Measurements from ENCODE around the gene DENND11.

DENND11 gene

DNA sequence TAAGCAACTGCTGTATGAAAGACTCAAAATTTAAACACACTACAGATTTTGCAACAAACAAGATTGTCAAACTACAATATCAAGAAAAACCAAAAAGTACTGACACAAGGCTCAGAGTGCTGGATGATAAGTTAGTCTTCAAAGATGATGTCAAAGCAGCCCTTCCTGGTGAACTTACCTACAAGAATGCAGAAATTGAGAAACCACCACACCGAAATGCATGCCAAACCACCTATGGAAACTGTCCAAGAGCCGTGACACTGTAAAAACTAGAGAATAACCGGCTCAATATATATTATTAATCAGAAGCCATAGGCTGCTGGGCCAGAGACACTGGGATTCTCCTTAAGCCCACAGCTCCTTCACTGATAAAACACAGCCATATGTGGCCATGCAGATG lies 25.3 kb downstream of the DENND11 start:
- no peak for DNase-seq

DNA sequence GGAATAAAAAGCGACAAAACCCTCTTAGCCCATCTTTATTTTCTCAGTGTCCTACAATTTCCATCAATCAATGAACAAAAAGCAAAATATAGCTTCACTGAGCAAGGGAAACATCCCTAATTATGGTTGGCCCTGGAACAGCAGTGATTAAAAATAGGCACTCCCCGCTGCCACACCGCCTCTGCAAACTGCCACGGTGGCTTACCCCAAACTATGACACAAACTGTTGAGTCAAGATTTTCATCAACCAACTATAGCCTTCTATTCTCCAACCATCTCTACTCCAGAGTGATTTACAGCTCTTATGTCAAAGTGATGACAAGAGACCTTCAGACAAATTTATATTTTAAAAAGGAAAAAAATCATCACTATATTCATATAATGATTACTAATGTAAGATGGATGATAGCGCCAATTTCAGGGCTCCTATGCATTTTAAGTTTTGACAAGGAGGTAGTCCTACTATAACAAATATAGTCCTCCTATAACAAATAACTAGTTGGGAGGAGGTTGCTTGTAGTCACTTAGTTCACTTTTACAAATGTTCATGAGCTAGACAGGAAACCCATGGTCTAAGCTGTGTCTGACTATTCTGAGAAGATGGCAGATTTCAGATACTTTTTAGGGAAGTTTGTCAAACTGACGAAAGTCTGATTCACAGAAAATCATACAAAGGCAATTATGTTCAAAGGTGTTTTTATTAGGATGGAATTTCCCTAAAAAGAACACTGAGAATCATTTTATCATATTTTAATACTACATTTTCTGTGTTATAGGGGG lies 26.3 kb downstream of the DENND11 start:
- DNase-seq, result no peak

DNA sequence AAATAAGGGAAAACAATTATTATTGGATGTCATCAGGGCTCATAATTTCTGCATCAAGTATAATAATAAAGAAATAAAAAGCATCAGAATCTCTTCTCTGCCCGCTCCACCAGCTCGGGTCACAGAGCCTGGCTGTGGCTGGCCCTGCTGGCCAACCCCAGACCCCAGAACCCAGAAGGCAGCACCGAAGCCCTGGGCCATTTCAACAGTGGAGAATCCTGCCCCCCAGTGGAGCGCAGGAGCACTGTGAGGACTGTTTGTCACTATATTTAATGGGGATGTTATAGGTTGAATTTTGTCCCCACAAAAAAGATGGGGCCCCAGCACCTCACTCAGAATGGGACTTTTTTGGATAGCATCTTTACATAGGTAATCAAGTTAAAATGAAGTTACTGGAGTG lies 27.3 kb downstream of the DENND11 start:
- no peak for DNase-seq

DNA sequence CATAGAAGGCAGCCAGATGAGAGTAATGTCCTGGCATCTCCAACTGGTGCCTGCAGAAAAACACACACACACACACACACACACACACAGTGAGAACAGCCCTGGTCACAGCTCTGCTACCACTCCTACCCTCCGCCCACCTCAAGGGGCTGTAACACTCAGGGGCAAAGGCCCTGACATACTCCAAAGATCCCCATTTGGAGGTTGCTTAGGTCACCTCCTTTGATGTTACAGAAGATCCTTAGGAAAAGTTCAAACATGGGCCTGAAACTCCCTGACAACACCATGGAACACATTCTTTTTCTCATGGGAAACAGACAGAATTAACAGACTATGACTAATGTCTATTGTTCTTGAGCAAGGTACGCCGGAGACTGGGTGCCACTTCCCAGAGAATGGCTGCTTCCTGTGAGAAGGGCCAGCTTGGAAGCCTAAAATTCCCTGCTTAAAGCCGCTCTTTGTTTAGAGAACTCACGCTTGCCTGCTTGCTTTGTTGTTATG lies 27.7 kb downstream of the DENND11 start:
- DNase-seq, result no peak

DNA sequence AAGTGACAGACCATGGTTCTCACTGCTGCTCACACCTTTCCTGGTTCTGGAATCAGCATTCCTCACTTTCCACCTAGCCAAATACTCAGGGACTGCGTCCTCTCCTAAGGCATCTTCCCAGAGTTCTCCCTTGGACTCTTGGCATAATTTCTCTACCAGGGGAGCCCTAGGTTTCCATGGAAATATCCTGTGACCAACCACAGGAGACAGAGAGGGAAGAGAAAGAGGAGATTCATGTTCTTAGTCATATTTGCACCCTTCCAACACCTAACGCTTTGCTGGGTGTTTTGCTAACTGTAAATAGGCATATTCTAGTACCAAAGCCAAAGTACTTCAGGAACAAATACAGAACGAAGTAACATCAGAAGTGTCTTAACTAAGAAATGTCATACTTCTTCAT lies 28.6 kb downstream of the DENND11 start:
- DNase-seq, result no peak

DNA sequence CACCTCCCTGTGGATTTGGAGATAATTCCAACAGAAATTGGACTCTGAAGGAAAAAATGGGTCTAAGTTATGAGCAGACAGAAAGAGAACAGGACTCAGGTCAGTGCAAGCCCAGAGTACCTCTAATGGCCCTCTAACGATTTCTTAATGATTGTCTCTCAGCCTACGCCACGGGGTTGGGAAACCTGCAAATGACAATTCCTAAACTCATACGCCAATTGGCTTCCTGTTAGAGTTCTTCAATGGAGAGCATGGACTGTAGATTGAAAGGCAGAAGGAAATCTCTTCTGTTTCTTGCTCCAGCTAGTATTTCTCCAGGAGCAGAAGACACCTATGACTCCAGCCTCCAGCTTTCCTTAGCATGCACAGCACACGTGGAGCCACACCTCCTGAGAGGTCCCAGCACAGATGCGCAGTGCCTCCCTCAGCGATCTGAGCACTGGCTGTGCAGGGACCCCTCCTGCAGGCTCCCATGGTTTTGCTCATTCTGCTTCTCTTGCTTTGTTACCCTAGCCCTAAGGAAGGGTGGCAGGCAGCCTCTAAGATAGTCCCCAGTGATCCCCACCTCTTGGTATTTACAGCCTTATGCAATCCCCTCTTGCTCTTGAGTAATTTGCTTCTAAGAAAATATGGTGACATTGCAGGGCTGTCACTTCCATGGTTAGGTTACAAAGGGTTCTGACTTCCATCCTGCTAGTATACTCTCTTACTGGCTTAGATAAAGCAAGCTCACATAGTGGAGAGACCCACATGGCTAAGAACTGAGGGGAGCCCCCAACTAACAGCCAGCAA lies 30.1 kb downstream of the DENND11 start:
- no peak for DNase-seq

DNA sequence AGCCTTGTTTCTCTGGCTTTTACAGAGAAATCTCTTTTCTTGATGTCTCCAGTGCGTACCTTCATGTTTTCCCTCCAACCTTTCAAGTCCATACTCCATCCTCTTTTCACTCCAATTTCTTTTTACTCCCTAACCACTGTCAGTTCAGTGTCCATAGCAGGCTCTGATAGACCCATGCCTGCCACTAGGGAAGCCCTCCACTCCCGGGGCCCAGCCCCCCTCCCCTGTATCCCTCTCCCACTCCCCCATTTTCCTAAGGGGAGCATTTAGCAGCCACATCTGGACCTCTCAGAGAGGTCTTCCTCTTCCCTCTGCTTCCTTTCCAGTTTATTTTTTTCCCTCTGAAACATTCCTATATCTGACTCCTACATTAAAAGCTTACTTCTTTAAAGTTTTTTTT lies 33.1 kb downstream of the DENND11 start:
- no peak for DNase-seq

DNA sequence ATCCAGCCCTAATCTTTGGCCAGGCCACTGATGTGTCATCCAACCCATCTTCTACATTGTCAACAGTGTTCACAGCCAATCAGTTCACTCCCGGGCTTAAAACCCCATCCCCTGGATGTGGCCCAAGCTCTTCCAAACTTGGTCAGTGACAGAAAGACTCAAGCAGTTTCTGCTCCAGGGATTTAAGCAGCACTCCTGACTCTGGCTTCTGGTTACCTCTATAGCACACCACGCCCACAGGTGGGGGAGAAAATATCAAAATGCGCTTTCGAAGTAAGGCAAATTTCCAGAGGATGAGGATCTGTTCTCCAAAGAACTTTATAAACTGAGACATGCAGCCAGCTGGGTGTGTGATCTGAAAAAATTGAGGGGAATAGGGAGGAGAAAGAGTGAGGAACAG lies 35.9 kb downstream of the DENND11 start:
- no peak for DNase-seq

DNA sequence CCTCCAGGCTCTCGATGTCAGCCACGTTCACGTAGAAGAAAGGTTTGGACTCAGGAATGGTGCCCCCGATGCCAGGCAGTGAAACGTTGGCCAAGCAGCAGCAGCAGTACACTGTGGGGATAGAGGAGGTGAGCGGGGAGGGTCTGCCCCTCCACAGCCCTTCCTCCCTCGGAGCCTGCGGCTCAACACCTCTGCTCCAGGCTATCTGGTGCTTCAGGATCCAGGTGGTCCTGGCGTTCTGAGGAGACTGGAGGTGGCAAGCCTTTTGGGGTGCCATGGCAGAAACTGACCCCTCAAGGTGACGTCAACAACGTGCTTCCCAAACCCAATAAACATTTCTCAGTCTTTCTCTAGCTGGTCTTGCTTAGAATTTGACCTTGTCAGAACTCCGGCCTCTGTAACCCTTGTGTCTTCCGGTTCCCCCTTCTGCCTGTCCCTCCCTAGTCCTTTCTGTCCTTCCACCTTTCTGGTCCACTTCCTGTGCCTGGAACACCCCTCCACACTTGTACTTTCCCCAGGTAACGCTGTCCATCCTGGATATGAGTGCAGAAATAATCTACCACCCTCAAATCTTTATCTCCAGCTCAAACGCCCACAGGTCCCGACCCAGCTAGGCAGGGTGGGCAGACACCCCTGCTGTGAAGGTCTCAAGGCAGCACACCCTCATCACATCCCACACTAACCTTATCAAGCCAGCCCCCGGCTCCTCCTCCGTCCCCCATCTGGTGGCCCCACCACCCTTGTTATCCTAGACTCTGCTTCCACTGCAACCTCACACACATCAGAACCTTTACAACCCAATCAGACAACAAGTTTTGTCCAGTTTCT lies 36.5 kb downstream of the DENND11 start:
- DNase-seq, result no peak

DNA sequence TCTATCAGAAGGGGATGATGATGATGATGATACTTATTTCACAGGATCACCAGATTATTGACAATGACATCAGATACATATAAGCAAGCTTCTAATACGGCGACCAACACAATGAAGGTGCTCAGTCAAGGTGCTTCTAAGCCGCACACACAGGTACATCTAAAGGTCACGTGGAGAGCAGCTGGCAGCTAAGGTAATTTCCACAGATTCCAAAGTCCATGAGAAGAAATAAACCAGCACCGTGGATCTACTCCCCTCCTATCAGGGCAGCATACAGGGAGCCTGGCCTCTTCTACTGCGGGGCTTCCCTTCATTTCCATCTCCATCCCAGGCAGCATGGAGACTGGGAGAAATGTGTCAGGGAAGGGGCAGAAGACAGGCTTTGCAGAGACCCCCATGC lies 37.5 kb downstream of the DENND11 start:
- no peak for DNase-seq

DNA sequence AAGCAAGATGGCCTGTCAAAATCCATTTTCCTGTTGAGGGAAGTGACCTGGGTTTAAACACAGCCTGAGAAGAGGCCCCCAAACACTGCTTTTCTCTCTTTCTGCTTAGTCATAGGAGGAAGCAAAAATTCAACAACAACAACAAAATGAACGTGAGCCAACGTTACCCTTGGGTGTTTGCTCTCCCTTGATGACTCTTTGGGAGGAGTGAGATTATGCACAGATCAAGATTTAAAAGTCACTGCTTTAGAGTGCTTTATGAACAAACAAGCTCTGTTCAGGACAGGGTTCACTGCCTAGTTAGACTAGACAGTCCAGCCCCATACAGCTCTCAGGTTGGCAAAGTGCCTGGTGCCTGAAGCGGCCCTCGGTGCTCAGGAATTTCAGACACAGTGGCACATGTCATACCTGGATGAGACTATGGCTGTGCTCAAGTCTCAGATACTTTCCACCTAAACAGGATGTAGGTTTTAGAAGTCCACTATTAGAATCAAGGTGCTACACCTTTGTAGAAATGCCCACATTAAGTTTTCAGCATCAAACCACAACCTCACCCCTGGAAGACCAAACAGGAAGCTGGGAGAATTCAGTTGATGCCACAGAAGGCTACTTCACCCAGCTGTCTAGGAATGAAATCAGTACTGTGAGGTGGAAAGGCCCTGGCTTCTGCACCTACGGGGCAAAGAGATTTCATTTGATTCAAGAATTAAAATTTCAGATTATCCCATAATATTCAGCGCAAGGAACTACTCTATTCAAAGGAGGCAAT lies 38.7 kb downstream of the DENND11 start:
- no peak for DNase-seq

DNA sequence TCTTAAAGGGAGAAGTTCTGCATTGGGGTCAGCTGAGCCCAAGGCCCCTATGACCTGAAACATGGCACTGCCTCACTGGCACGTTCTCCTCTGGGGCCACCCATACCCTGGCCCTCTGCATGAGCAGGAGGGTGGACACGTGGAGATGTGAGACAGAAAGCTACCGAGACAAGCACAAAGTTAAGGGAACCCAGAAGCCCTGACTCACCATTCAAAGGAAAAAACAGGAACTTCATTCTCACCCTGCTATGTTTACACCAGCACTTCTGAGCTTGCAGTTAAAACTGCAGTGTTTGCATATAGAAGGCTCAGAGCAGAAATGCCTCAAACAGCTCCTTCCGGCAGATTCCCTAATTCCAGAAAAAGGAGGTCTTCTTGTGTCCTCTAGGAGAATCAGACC lies 41.7 kb downstream of the DENND11 start:
- no peak for DNase-seq

DNA sequence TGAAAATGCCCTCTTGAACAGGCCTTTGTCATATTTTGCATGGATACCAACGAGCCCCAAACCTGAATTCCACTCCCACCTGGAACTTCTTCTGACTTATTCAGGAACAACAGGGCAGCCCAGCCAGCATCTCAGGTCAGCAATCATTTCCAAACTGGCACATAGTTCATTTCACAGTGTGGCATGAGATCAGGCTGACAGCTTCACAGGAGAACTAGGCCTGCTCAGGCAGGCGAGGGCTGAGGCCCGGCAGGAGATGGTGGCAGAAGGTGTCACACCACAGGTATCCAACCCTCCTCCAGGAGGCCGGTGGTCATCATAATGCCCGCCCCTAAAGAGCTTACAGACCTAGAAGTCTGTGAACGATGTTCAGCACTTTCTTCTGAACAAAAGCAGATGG lies 42.5 kb downstream of the DENND11 start:
- DNase-seq, result no peak

DNA sequence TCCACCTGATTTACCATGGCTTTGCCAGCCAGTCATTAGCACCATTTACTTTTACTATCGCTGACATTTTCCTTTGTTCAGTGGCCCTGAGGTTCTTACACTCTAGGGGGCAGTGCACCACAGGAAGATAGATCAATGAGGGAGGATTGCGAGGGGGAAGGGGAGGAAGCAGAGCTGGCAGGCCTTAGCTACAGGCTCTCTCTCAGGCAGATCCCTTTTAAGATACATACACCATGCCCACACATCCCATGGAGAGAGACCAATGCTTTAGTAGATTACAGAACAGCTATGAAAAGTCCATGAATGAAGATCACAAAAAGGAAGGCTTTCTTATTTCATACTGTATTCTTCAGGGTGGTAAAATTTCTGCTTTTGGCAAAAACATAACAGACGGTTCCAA lies 47.4 kb downstream of the DENND11 start:
- no peak for DNase-seq

DNA sequence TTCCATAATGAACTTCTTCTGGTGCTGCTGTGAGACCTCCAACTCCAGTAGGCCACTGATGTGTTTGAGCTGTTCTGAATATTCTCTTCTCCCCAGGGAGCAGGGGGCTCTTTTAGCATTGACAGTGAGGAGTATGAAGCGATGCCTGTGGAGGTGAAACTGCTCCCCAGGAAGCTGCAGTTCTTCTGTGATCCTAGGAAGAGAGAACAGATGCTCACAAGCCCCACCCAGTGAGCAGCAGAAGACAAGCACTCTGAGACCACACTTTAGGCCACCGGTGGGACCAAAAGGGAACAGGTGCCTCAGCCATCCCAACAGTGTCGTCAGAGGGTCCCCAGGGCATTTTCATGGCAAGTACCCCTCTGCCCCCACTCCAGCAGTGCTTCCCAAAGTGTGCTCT lies 49.3 kb downstream of the DENND11 start:
- DNase-seq, result no peak
